HG03457 (cell line): ENCODE results near the gene OR10H4.
"Not testable (repeated sequence)": the region's sequence is repeated elsewhere in the genome, so short reads cannot be mapped to it uniquely, and the experiment has no call there.

Experiments
- ATAC-seq: cut with Tn5 transposase; IDR thresholded peaks from one replicate; pipeline ENCODE4 v1.9.1; 2021; ENCODE audit warnings: moderate number of reproducible peaks; ENCODE audit not compliant: unreplicated experiment

Gene OR10H4

GRCh38 chr19:15948223-15949058 lies at the start of gene OR10H4:
OR10H4 (plus strand) TSS chr19:15949008; CDS start chr19:15949008, 0 bp downstream.
- no peak for ATAC-seq

DNA sequence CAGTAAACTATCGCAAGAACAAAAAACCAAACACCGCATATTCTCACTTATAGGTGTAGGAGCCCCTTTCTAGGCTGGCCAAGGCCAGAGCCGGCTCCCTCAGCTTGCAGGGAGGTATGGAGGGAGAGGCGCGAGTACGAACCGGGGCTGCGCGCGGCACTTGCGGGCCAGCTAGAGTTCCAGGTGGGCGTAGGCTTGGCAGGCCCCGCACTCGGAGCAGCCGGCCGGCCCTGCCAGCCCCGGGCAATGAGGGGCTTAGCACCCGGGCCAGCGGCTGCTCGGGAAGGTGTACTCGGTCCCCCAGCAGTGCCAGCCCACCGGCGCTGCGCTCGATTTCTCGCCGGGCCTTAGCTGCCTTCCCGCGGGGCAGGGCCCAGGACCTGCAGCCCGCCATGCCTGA lies 49.2 kb upstream of the OR10H4 start:
- ATAC-seq: not testable (repeated sequence)

GRCh38 chr19:15900032-15900431 lies 48.8 kb upstream of the OR10H4 start:
- ATAC-seq: not testable (repeated sequence)

DNA sequence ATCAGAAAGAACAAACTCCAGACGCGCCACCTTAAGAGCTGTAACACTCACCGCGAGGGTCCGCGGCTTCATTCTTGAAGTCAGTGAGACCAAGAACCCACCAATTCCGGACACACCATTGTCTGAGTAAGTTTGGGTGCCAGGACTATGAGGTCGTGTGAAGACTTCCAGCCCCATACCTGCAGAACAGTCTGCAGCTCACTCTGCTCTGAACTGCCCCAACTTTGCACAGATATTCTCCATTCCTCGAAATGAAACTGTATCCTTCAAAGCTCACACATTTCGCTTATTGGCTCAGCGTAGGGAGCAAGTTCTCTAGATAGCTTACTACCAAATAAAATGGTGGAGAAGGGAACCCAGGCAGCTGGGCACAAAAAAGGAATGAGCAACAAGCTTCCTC lies 48.3 kb upstream of the OR10H4 start:
- ATAC-seq: no peak

GRCh38 chr19:15902254-15902653 lies 46.6 kb upstream of the OR10H4 start:
- ATAC-seq: no peak

DNA sequence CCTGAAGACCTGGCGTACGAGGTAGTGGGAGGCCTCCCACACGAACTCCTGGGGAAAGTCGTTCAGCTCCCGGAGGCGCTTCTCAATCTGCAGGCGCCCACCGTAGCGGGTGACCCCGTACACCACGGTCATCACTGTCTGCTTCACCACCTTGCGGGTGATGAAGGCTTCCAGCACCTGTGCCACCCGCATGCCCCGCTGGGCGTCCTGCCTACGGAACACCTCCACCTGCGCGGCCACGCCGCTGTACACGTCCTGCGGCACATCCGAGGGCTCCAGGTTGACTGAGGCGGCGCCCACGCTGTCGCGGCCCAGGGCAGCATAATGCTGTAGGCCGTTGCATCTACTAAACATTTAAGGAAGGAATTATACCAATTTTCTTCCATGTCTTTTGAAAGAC lies 45.9 kb upstream of the OR10H4 start:
- not testable (repeated sequence) for ATAC-seq

DNA sequence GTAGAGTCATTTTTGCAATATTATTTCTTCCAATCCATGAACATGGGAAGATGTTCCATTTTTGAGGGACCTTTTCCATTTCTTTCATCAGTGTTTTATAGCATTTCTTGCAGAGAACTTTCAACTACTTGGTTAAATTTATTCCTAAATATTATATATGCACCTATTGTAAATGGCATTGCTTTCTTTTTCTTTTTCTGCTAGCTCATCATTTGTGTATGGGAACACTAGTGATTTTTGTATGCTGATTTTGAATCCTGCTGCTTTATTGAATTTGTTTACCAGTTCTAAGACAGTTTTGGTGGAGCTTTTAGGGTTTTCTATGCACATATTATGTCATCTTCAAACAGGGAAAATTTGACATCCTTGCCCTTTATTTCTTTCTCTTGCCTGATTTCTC lies 43.8 kb upstream of the OR10H4 start:
- ATAC-seq: no peak

- ATAC-seq: no peak
Measured at GRCh38 chr19:15911599-15912235, 37.1 kb upstream of the OR10H4 start.

DNA sequence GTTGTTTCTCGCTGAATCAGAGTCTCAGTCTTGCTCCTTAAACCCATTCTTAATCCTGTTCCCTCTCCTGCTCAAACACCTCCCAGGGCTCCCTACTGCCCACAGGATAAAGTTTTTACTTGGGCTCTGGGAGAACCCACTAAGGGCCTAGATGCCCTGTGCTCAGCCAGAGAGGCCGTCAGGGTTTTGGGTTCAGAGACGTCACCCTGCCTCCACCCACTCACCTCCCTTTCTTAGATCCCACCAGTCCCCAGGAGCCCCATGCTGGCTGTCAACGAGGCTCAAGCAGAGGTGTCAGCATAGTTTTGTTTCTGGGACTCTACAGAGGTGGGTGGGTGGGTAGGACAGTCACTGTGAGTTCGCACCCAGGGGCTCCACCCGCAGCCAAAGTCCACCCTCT lies 35.4 kb upstream of the OR10H4 start:
- ATAC-seq: no peak

GRCh38 chr19:15913830-15914229 lies 35.0 kb upstream of the OR10H4 start:
- ATAC-seq: no peak

DNA sequence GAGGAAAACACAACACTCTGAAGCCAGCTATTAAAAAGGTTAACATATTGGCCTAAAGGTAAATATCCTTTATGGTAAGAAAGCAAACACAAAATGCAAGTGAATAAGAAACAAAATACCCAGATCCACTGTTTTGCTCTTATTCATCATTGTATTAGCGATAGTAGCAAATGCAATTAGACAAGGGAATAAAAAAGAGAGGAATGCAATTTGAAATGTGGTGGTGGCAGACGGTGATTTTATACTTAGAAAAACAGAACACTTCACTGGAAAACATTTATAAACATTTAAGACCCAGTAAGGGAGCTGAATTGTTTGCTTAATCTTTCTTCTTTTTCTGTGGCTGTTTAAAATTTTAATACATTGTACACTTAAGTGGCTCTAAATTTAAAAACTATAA lies 33.7 kb upstream of the OR10H4 start:
- ATAC-seq: no peak

DNA sequence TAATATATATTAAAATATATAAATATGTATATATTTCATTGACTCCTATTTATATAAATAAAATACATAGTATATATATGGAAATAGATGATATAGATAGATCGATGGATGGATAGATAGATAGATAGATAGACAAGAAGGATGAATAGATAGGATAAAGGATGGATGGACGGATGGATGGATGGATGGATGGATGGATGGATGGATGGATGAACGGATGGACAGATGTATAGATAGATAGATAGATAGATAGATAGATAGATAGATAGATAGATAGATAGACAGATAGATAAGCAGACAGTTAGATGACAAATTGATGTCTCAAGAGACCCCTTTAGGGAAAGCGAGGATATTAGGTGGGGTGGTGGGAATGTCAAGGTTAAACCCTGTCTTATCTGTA lies 29.6 kb upstream of the OR10H4 start:
- no peak for ATAC-seq

GRCh38 chr19:15922021-15922420 lies 26.8 kb upstream of the OR10H4 start:
- no peak for ATAC-seq

- ATAC-seq: no peak
Measured at GRCh38 chr19:15923702-15924101, 25.1 kb upstream of the OR10H4 start.

DNA sequence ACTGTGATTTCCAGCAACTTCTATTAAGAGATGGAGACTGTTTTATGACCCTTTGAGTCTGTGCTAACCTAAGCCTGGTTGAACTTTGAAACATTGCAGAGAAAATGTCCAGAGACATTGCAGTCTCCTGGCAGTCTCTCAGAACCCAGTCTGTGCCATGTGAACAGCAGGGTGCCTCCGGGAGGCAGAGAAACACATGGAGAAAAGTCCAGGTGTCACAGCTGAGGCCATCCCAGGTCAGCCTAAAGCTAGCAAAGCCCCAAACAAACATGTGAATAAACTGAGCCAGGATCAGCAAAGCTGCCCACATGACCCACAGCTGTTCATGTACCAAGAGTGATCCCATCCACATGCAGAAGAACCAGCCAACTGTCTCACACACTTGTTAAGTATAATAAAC lies 22.3 kb upstream of the OR10H4 start:
- ATAC-seq: no peak

DNA sequence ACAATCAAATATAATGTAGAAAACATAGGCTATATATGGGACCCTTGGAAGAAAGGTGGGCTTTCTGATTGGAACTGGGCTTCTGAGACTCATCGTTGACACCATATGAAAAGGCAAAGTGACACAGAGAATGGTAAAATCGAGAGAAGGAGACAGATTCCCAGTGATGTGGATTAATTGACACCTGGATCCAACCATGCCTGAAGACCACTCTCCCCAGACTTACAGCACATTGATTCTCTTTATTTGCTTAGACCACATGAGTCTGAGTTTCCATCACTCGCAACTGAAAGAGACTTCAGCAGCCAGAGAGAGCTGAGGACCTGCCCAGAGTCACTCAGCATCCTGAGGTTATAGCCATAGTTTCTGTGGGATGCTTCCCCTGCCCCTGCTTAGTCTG lies 20.5 kb upstream of the OR10H4 start:
- ATAC-seq: no peak

DNA sequence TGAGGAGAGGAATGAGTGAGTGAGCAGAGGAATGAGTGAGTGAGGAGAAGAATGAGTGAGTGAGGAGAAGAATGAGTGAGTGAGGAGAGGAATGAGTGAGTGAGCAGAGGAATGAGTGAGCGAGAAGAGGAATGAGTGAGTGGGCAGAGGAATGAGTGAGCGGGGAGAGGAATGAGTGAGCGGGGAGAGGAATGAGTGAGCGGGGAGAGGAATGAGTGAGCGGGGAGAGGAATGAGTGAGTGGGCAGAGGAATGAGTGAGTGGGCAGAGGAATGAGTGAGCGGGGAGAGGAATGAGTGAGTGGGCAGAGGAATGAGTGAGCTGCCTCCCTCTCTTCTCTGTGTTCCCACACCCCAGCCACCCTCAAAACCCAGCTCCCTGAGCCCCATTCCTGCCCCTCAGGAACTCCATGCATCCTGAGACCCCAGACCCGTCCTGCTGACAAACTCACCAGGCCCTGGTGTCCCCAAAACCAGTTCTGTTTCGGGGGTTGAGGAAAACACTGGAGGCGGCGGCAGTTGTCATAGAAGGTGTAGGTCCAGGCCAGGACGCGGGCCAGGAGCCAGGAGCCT lies 15.0 kb upstream of the OR10H4 start:
- not testable (repeated sequence) for ATAC-seq

GRCh38 chr19:15934332-15935078 lies 14.3 kb upstream of the OR10H4 start, which contains the start of gene CYP4F11:
CYP4F11 (minus strand) TSS chr19:15934529; CDS start chr19:15934408, 121 bp downstream.
- ATAC-seq: no peak

DNA sequence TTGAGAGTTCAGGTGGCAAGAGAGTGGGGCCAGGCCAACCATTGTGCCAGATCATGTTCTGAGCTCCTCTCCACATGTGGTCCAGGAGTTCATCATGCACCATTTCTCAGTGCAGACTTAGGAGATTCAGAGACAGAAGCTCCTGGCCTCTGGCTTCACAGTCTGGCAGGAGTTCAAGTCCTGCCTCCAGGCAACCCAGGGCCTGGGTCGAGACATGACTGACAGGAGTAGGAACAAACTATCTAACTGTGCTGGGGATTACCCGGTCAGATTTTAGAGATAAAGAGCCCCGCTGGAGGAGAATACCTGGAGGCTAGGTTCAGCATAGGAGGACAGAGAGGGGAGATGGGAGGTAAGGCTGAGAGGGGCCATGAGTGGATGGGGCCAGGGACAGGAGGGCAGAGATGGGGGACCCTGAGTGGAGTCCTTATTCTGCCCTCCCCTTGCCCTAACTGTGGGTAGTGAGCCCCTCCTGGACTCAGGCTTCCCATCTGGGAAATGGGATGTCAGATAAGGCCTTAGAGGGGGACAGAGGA lies 13.6 kb upstream of the OR10H4 start:
- ATAC-seq: no peak

GRCh38 chr19:15936173-15936572 lies 12.6 kb upstream of the OR10H4 start:
- no peak for ATAC-seq

DNA sequence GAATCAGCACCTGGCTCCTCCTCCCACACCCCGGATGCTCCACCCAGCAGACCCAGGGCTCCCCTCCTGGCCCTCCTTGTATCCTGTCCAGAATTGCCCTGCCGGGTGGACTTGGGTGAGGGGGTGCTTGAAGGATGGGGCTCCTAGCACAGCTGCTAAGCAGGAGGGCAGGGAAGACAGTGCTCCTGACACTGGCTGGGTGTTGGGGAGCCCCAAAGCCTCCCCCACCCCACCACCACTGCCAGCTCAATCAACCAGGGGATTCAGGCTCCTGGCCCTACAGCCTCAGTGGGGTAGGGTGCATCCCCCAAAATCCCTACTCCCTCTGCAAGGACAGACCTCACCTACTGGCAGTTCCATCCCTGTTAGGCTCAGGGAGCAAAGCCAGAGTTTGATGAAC lies 11.9 kb upstream of the OR10H4 start:
- no peak for ATAC-seq
